Esophagus squamous epithelium (tissue), 4 donors: ENCODE data around the gene RFLNA.

Experiments used
- CTCF ChIP-seq, 6 experiments: fragments of 450-650 bp in 4 of 6; fragments of 200-600 bp in 2 of 6; sonication (generic) in 2 of 6; IDR thresholded peaks; one replicate each; pipeline ENCODE4 v1.5.1; 2016 to 2019; ENCODE audit warnings: antibody characterized with exemption in 6 of 6, mild to moderate bottlenecking in 4 of 6, moderate library complexity in 4 of 6
- POLR2A ChIP-seq, 4 donors: fragments of 450-650 bp; IDR thresholded peaks; one replicate each; pipeline ENCODE4 v1.6.1; 2017; ENCODE audit warnings: antibody characterized with exemption in 4 of 4, mild to moderate bottlenecking in 4 of 4, moderate library complexity in 3 of 4

DNA sequence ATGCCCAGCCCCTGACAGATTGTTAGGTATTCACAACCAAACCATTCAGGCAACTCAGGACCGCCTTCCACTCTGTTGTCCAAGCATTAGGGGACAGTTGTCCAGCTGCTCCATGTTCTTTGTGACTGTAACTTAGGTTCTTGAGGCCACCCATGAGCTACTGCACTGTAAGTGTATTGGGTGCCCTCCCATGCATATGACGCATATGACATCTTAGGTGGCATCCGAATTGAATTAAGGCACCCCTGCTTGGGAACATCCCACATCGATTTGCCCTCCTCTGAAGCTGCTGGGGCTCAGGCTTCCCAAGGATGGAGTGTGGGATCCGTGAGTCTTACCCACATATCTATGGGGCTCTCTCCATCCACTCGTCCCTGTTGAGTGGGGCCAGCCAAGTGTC is 17.7 kb downstream of the RFLNA start:
- TF ChIP-seq CTCF (IDR thresholded peaks at IDR 0.05) = no peak
- TF ChIP-seq POLR2A (IDR thresholded peaks at IDR 0.05) = no peak
